HG02763 (cell line): ENCODE data around the gene ETFRF1.
A peak's percentile ranks its signal among the peaks of the same experiment; 100 is the strongest.

Experiments
- ATAC-seq: cut with Tn5 transposase; IDR thresholded peaks from one replicate; pipeline ENCODE4 v1.9.1; 2021; ENCODE audit warnings: mild to moderate bottlenecking, moderate library complexity; ENCODE audit not compliant: unreplicated experiment

The ETFRF1 gene

GRCh38 chr12:25208554-25208953 lies 13.5 kb downstream of the ETFRF1 start:
- ATAC-seq = no peak

DNA sequence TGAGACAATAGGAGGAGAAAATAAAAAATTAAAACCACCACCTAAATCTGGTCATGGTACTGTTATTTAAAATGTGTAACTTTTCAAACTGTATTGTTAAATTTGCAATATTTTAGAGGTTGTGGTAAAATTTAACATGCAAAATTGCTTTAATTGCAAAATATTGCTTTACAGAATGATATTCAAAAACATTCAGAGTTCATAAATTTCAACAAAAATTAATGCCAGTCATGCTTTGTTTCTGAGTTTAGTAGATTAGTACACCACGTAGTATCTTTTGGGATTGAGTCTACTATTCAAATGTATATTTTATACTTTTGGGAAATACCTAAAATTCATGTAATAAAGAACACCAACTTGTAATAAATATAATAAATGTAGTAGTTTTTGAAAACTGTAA lies 18.3 kb downstream of the ETFRF1 start:
- ATAC-seq = no peak

DNA sequence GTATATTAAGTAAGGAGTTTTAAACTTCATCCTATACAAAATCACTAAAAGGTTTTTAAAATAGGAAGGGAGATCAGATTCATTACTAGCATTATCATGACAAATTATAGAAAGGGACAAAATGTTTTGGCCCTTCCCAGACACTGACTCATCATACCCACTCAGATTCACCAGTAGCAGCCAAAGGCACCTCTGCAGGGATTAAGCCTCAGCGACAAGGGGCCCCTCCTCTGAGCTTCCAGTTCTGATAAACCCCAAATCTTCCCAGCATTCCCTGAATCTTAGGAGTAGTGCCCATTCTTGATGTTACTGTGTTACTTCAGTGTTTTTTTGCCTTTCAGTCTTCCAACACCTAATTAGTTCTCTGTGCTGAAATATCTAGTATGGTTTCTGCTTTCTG lies 41.2 kb downstream of the ETFRF1 start:
- no peak for ATAC-seq

DNA sequence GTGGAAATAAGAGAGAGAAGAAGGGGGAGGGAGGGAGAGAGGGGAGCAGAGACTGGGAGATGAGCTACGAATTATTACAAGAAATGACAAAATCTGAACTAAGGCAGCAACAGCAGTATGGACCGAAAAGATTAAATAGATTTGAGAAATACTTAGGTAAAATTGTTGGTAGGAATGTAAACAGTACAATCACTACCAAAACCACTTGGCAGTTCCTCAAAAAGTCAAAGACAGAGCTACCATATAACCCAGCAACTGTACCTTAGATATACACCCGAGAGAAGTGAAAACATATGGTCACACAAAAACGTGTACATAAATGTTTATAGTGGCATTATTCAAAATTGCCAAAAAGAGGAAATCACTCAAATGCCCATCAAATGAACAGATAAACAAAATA lies 41.6 kb downstream of the ETFRF1 start:
- no peak for ATAC-seq

DNA sequence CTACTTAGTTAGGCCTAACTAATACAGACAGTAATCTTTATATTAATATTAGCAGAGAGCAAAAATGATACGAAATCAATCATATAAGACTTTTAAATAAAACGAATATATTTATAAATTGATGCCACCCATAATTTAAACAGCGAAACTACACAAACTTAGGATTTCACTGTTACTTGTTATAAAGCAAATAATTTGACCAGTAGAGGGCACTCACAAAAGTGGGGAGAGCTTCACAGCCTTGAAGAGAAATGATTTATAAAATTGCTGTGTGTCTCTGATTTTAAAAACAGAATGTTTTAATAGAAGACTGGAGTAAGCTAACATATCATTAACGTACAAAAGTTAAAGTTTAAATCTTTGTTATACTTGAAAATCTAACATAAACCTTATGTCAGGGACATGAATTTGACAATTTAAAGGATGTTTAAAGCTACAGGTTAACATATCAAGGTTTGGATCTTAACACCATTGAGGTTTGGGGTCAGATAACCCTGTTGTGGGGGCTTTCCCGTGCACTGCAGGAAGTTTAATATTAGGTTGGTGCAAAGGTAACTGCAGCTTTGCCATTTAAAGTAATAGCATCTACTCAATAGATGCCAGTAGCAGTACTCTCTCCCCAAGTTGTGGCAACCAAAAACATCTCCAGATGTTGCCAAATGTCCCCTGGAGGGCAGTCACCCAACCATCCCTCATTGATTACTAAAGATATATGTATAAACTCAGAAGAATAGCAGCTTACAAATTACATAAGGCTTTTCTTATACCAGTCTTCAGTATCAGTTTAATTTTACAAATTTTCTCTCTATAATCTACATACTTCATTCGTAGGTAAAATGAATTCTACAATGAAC lies 46.4 kb downstream of the ETFRF1 start:
- no peak for ATAC-seq

- ATAC-seq = no peak
Observed at GRCh38 chr12:25242981-25243679, 48.1 kb downstream of the ETFRF1 start.

DNA sequence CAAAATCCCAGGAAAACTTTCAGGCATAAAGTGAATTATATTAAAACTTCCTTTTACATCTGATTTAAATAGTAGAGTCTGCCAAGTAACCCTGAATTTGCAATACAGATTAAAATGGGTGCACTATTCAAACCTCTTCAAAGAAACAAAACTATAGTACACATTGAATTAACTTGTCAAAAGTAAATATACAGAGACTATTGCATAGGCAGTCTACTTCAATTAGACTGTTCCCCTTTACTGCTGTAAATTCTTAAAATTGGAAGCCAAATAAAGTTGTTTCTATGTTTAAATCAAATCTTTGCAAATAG lies 48.6 kb downstream of the ETFRF1 start:
- ATAC-seq = no peak

GRCh38 chr12:25245491-25245890 lies 50.5 kb downstream of the ETFRF1 start:
- no peak for ATAC-seq

DNA sequence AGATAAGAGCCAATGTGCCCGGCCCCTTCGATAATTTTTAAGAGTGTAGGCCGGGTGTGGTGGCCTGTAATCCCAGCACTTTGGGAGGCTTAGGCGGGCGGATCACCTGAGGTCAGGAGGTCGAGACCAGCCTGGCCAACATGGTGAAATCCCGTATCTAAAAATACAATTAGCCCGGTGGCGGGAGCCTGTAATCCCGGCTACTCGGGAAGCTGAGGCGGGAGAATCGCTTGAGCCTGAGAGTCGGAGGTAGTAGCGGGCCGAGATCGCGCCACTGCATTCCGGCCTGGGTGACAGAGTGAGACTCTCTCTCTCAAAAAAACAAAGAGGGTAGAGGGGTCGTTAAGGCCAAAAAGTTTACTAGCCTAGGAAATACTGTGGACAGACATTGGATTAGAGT lies 53.1 kb downstream of the ETFRF1 start:
- ATAC-seq = no peak

GRCh38 chr12:25248732-25249131 lies 53.7 kb downstream of the ETFRF1 start:
- ATAC-seq = no peak

DNA sequence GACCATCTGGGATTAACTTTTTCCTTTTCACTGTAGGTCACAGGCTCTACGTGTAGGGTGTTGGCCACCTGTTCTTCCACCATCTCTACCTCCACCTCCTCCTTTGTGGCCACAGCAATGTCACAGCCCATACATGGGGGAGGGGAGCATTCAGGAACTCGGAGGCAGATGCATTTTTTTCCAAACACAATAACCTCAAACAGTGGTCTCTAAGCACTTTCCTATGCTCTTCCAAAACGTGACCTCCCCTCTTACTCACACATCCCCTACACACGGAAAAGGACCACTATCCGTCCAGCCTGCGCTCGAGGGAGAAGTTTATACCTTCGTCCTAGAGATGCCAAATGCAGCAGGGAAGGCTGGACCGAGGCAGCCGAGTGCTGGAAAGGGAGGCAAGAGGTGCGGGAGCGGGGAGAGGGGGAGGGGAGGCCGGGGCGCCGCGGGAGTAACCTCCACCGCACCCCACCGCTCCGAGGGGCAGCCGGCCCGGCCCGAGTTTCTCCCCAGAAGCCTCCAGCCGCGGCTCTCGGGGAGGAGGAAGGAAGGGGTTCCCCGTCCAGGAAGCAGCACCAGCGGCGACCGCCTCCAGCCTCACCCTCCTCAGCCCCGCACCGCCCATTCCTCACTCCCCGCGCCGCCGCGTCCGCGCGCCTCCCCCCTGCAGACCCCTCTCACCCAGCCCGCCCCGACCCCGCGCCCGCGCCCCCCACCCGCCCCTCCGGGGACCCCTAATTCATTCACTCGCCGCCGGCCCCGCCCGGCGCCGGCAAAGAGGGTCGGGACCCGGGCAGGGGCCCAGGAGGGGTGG lies 55.1 kb downstream of the ETFRF1 start:
- ATAC-seq = peak; percentile 27

DNA sequence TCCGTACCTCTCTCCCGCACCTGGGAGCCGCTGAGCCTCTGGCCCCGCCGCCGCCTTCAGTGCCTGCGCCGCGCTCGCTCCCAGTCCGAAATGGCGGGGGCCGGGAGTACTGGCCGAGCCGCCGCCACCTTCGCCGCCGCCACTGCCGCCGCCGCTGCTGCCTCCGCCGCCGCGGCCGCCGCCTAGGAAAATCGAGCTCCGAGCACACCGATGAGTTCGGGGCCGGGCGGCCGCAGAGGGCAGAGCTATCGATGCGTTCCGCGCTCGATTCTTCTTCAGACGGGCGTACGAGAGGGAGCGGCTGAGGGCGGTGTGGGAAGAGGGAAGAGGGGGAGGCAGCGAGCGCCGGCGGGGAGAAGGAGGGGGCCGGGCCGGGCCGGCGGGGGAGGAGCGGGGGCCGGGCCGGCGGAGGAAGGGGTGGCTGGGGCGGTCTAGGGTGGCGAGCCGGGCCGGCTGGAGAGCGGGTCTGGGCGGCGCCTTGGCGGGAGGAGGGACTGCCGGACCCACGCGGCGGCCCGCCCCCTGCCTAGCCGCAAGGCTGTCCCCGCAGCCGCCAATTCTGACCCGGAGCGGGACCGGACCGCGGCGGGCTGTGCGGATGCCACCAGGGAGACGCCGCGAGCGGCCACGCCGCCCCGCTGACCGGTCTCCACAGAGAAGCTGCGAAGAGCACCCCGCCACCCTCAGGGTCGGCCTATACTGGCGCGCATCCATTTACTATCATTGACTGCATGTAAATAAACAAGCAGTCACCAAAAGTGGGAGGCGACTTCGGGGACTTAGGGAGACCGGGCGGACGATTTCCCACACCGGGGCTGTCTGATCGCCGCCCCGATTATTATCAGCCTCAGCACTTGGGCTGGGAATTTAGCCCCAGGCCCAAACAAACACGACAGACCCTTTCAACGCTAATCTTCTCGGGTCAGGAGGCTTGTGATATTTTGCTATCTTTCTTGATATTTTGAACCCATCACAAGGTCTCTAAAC lies 56.0 kb downstream of the ETFRF1 start, which contains the start of gene KRAS:
TSS of gene KRAS (minus strand) at position 186 of the 987 bp plus-strand sequence.
- ATAC-seq = peak; percentile 82

DNA sequence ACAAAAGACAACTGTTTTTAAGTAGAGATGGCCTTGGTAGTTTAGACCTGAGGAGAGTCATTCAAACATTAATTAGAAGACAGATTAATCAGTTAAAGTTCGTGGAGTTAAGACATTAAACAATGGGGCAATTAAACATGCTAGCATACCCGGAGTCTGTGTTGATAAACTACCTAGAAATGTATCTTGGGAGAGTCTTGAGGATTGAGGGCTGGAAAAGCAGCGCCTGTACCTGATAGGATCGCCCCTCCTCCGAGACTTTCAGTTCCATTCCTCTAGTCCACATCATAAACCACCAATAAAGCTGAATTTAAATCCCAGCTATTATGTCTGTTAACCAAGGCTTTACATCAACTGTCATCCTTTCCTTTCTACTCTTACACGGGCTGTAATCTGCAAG lies 56.7 kb downstream of the ETFRF1 start:
- ATAC-seq = no peak

GRCh38 chr12:25252946-25253345 lies 57.9 kb downstream of the ETFRF1 start:
- ATAC-seq = no peak

- no peak for ATAC-seq
Observed at GRCh38 chr12:25253371-25254068, 58.5 kb downstream of the ETFRF1 start.

DNA sequence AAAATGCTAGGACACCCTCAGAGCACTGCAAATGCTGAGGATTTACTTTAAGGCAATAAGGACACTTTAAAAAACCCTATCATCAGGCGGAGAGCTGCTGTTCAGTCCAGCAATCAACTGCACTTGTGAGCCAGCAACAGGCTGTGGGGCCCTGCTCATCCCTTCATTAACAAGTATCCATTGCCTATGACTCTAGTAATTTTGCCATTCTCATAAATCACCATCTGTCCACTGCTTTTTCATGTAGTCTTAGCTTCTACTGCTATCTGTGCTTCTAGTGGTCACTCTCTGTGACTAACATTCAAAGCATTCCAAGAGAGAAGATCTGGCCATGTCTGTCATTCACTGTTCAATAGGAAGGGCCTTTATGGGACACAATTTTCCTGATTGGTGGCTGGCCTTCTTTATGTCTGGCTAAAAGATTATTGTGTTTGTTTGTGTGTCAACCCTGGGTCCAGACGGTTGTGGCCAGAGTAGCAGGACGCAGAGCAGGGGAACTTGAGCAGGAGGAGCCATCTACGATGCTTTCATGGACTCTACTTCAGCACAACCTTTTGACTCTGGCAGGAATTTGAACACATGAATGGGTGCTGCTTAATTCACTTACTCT lies 59.3 kb downstream of the ETFRF1 start:
- no peak for ATAC-seq
